ENCODE measurements around the gene ALDH3B1.

Gene ALDH3B1

GRCh38 chr11:67997475-67997921, 12.6 kb upstream of the ALDH3B1 start:
- DNase-seq (ENCODE audit: low spot score) = no peak

GRCh38 chr11:67998150-67999045, 11.7 kb upstream of the ALDH3B1 start:
- DNase-seq (ENCODE audit: low spot score) = no peak

GRCh38 chr11:67999201-67999629, 10.9 kb upstream of the ALDH3B1 start:
- DNase-seq (ENCODE audit: low spot score) = no peak

- DNase-seq (ENCODE audit: low spot score) = no peak
These were observed 10.4 kb upstream of the ALDH3B1 start for GRCh38 chr11:67999704-68000103.

GRCh38 chr11:68002575-68002937, 7.6 kb upstream of the ALDH3B1 start:
- no peak for DNase-seq (ENCODE audit: low spot score)

GRCh38 chr11:68002938-68003845, 6.9 kb upstream of the ALDH3B1 start:
- no peak for DNase-seq (ENCODE audit: low spot score)

GRCh38 chr11:68003846-68004550, 6.1 kb upstream of the ALDH3B1 start, which contains the start of gene UNC93B1:
Gene UNC93B1, minus strand, starts transcription at chr11:68004097. Its CDS starts 54 bp downstream, at chr11:68004043.
- DNase-seq (ENCODE audit: low spot score) = no peak

GRCh38 chr11:68004551-68005335, 5.4 kb upstream of the ALDH3B1 start:
- DNase-seq (ENCODE audit: low spot score) = peak; percentile 83

GRCh38 chr11:68006606-68007166, 3.4 kb upstream of the ALDH3B1 start:
- DNase-seq (ENCODE audit: low spot score) = no peak

- no peak for DNase-seq (ENCODE audit: low spot score)
These were observed 2.4 kb upstream of the ALDH3B1 start for GRCh38 chr11:68007498-68008380.

- no peak for DNase-seq (ENCODE audit: low spot score)
These were observed 1.5 kb upstream of the ALDH3B1 start for GRCh38 chr11:68008381-68009337.

- DNase-seq (ENCODE audit: low spot score) = no peak
These were observed 587 bp upstream of the ALDH3B1 start for GRCh38 chr11:68009391-68010089.

- DNase-seq (ENCODE audit: low spot score) = no peak
These were observed 1.2 kb downstream of the ALDH3B1 start for GRCh38 chr11:68011051-68011943.

- DNase-seq (ENCODE audit: low spot score) = no peak
These were observed 2.1 kb downstream of the ALDH3B1 start for GRCh38 chr11:68012044-68012842.

- no peak for DNase-seq (ENCODE audit: low spot score)
These were observed 2.9 kb downstream of the ALDH3B1 start for GRCh38 chr11:68012843-68013610.

Data from putamen (tissue), 1 donor.